H1 (cell line): Measurements from ENCODE around the gene ARPIN. TPM values are rescaled to one million over a fixed set of nuclear protein-coding genes. Genes with fewer than 3 reads are reported as not detected.

Source experiments
- CEBPB ChIP-seq: IDR thresholded peaks from 2 replicates; pipeline ENCODE4 v1.6.1; 2012; ENCODE audit warnings: low read depth, low read length
- CHD2 ChIP-seq: IDR thresholded peaks from 2 replicates; pipeline ENCODE4 v1.6.1; 2012; ENCODE audit warnings: low read length, improper control_type of control experiment
- HDAC6 ChIP-seq: IDR thresholded peaks from one replicate; pipeline ENCODE4 v1.7.1; 2012; ENCODE audit warnings: low read depth, mild to moderate bottlenecking, inconsistent platforms, low read length, moderate library complexity
- JUN ChIP-seq: IDR thresholded peaks from 2 replicates; pipeline ENCODE4 v1.6.1; 2011; ENCODE audit warnings: low read depth, mild to moderate bottlenecking, improper control_type of control experiment, low read length
- KDM5A ChIP-seq: fragments of 200-600 bp; IDR thresholded peaks from 2 replicates; pipeline ENCODE4 v1.7.1; 2012; ENCODE audit warnings: mild to moderate bottlenecking, low read length, inconsistent platforms, mixed read lengths
- NRF1 ChIP-seq: IDR thresholded peaks from 2 replicates; pipeline ENCODE4 v1.6.1; 2011; ENCODE audit warnings: mild to moderate bottlenecking, low read depth, low read length, improper control_type of control experiment
- RBBP5 ChIP-seq: IDR thresholded peaks from 2 replicates; pipeline ENCODE4 v1.7.1; 2012; ENCODE audit warnings: low read depth, mild to moderate bottlenecking, inconsistent platforms, low read length, moderate library complexity, borderline replicate concordance
- SIRT6 ChIP-seq: IDR thresholded peaks from one replicate; pipeline ENCODE4 v1.7.1; 2012; ENCODE audit warnings: low read length, inconsistent platforms
- SP4 ChIP-seq: IDR thresholded peaks from 2 replicates; pipeline ENCODE4 v1.6.1; 2012; ENCODE audit warnings: low read length, inconsistent platforms
- SUZ12 ChIP-seq: fragments of 200-600 bp; sonication (generic); IDR thresholded peaks from 2 replicates; pipeline ENCODE4 v1.6.1; 2012; ENCODE audit warnings: mild to moderate bottlenecking, inconsistent platforms, low read length, moderate library complexity, mixed read lengths
- TAF1 ChIP-seq: IDR thresholded peaks from 2 replicates; pipeline ENCODE4 v1.6.1; 2011; ENCODE audit warnings: mild to moderate bottlenecking, low read depth, low read length
- polyA plus RNA-seq, 7 experiments: library from polyadenylated mRNA; depleted of rRNA in 3 of 7; stranded (reverse) in 5 of 7; unstranded in 2 of 7; fragments of >200 nt in 5 of 7; fragments of 200-250 nt in 2 of 7; gene quantifications; 1 replicate in 5 of 7; 2 replicates in 1 of 7; 4 replicates in 1 of 7; pipeline versions ENCODE4 v1.2.1 to v1.2.3, GENCODE V29; 2011 to 2013; ENCODE audit warnings: missing spikeins in 2 of 7, mixed read lengths in 2 of 7
- total RNA-seq: library from RNA; stranded (reverse); fragmentation: NEBNext Ultra II Directional; extraction: Animal tissue kit (Norgen Biotek cat#: 25700); gene quantifications from 2 replicates; pipeline ENCODE4 v1.2.1, GENCODE V29; 2021
- TF ChIP-seq, protein P1 (sequence below): fragments of 300-600 bp; sonication (generic); IDR thresholded peaks from 2 replicates; pipeline ENCODE4 v1.7.1; 2012; ENCODE audit warnings: low read length, moderate library complexity, mild to moderate bottlenecking, inconsistent platforms; ENCODE audit not compliant: insufficient replicate concordance

Gene ARPIN
- total and polyA plus RNA-seq, 2 of the 8 experiments (the other 6 are each of a cell fraction or from before 2014, with no cell fraction given): 3.1 to 3.9 TPM

DNA sequence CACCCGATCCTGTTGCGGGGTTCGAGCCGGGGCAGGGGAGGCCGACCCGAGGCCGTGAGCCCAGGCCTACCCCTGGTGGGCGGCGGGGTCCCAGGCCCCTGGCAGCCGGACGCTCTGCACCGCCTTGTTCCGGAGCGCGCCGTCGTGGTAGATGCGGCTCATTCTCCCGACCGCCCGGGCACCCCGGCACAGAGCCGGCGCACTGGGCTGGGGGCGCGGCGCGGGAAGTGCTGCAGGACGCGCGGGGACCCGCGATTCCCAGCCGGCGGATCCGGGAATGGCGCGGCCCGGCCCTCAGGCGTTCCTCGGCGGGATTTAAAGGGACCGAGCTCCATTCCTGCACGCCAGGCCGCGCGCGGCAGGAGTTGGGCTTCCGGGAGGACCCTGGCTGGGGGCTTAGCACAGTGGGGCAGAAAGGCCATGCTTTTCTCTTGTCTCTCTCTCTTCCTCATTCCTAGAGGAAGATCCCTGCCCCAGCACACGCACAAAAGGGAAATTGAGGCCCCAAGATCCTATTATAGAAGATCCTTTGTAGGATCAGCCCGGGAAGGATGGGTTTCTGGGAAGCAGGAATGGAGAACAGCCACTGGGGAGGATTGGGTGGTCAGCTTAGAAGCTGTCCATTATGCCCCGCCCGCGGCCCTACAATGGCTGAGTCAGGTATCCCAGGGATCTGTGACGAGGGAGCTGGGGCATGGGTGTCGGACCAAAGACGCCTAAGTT lies at the start of gene ARPIN (continued):
- TF ChIP-seq, protein P1, sequence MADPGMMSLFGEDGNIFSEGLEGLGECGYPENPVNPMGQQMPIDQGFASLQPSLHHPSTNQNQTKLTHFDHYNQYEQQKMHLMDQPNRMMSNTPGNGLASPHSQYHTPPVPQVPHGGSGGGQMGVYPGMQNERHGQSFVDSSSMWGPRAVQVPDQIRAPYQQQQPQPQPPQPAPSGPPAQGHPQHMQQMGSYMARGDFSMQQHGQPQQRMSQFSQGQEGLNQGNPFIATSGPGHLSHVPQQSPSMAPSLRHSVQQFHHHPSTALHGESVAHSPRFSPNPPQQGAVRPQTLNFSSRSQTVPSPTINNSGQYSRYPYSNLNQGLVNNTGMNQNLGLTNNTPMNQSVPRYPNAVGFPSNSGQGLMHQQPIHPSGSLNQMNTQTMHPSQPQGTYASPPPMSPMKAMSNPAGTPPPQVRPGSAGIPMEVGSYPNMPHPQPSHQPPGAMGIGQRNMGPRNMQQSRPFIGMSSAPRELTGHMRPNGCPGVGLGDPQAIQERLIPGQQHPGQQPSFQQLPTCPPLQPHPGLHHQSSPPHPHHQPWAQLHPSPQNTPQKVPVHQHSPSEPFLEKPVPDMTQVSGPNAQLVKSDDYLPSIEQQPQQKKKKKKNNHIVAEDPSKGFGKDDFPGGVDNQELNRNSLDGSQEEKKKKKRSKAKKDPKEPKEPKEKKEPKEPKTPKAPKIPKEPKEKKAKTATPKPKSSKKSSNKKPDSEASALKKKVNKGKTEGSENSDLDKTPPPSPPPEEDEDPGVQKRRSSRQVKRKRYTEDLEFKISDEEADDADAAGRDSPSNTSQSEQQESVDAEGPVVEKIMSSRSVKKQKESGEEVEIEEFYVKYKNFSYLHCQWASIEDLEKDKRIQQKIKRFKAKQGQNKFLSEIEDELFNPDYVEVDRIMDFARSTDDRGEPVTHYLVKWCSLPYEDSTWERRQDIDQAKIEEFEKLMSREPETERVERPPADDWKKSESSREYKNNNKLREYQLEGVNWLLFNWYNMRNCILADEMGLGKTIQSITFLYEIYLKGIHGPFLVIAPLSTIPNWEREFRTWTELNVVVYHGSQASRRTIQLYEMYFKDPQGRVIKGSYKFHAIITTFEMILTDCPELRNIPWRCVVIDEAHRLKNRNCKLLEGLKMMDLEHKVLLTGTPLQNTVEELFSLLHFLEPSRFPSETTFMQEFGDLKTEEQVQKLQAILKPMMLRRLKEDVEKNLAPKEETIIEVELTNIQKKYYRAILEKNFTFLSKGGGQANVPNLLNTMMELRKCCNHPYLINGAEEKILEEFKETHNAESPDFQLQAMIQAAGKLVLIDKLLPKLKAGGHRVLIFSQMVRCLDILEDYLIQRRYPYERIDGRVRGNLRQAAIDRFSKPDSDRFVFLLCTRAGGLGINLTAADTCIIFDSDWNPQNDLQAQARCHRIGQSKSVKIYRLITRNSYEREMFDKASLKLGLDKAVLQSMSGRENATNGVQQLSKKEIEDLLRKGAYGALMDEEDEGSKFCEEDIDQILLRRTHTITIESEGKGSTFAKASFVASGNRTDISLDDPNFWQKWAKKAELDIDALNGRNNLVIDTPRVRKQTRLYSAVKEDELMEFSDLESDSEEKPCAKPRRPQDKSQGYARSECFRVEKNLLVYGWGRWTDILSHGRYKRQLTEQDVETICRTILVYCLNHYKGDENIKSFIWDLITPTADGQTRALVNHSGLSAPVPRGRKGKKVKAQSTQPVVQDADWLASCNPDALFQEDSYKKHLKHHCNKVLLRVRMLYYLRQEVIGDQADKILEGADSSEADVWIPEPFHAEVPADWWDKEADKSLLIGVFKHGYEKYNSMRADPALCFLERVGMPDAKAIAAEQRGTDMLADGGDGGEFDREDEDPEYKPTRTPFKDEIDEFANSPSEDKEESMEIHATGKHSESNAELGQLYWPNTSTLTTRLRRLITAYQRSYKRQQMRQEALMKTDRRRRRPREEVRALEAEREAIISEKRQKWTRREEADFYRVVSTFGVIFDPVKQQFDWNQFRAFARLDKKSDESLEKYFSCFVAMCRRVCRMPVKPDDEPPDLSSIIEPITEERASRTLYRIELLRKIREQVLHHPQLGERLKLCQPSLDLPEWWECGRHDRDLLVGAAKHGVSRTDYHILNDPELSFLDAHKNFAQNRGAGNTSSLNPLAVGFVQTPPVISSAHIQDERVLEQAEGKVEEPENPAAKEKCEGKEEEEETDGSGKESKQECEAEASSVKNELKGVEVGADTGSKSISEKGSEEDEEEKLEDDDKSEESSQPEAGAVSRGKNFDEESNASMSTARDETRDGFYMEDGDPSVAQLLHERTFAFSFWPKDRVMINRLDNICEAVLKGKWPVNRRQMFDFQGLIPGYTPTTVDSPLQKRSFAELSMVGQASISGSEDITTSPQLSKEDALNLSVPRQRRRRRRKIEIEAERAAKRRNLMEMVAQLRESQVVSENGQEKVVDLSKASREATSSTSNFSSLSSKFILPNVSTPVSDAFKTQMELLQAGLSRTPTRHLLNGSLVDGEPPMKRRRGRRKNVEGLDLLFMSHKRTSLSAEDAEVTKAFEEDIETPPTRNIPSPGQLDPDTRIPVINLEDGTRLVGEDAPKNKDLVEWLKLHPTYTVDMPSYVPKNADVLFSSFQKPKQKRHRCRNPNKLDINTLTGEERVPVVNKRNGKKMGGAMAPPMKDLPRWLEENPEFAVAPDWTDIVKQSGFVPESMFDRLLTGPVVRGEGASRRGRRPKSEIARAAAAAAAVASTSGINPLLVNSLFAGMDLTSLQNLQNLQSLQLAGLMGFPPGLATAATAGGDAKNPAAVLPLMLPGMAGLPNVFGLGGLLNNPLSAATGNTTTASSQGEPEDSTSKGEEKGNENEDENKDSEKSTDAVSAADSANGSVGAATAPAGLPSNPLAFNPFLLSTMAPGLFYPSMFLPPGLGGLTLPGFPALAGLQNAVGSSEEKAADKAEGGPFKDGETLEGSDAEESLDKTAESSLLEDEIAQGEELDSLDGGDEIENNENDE: no peak
- no peak for TF ChIP-seq SIRT6
- TF ChIP-seq JUN: no peak
- no peak for TF ChIP-seq HDAC6
- TF ChIP-seq TAF1: peak; percentile 57; the same call in 1 of the 2 replicates
- TF ChIP-seq RBBP5: peak; percentile 38; the same call in 1 of the 2 replicates
- no peak for TF ChIP-seq SUZ12
- no peak for TF ChIP-seq SP4
- no peak for TF ChIP-seq KDM5A
- TF ChIP-seq NRF1: no peak
- TF ChIP-seq CEBPB: no peak
- no peak for TF ChIP-seq CHD2
